HG02610 (cell line): ENCODE data around the gene DNLZ.
"Not testable (repeated sequence)": the region's sequence is repeated elsewhere in the genome, so short reads cannot be mapped to it uniquely, and the experiment has no call there.

Experiments used
- ATAC-seq: cut with Tn5 transposase; IDR thresholded peaks from one replicate; pipeline ENCODE4 v1.9.1; 2021; ENCODE audit warnings: mild to moderate bottlenecking, moderate library complexity; ENCODE audit not compliant: unreplicated experiment

The DNLZ gene

DNA sequence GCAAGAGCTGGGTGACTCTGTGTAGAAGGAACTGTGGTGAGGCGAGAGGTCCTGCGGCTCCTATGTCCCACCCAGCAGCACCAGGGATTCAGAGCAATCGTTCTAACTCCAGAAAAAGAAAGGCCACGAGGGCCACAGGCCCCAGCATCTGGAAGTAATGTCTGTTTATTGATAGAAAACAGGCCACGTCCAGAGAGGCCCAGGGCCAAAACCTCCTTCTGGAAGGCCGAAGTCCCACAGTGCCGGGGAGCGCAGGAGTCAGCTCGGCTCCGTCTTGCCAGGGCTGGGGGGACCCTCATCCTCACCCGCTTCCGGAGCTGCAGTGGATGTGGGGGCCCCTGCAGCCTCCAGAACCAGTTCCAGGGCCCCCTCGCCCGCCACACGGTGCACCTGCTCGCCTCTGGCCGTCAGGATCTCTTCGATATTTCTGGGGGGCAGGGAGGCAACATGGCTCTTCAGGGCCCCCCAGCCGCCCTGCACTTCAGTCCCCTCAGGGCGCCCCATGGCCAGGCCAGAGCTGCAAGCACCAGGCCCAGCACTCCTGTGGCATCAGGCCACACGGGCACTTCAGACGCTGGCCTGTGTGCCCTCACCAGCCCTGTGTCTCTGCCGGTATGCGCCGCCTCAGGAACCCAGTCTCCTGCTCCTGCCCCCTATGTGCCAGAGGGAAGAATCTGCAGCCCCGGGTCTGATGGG is 1.6 kb downstream of the DNLZ start:
- no peak for ATAC-seq

DNA sequence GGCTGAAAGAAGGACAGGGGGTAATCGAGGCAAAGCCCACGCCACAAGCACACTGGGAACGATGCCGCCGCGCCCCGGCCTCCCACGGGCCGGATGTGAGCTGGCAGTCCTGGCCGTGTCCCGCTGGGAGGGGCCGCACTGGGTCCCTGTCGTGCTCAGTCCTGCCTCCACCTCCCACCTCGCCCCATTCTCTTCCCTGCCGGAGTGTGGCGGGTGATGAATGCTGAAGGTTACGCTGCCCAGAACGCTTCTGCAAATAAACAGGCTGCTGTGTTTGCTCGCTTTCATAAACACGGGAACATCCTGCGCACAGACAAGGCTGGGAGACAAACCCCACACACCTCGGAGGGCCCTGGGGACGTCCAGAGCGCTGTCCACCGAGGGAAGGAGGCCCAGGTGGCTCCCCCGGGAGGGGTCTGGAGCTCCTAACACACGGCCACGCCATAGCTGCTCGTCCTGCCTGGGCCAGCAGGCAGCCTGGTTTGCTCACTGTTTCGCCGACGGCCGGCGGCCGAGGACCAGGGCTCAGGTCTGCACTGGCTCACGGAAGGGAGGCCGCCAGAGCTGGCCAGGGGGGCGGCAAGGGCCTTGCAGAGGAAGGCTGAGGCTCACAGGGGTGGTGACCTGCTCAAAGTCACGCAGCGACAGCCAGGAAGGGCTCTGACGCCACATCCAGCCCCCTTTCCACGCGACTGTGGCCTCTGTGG is 2.3 kb downstream of the DNLZ start:
- no peak for ATAC-seq

DNA sequence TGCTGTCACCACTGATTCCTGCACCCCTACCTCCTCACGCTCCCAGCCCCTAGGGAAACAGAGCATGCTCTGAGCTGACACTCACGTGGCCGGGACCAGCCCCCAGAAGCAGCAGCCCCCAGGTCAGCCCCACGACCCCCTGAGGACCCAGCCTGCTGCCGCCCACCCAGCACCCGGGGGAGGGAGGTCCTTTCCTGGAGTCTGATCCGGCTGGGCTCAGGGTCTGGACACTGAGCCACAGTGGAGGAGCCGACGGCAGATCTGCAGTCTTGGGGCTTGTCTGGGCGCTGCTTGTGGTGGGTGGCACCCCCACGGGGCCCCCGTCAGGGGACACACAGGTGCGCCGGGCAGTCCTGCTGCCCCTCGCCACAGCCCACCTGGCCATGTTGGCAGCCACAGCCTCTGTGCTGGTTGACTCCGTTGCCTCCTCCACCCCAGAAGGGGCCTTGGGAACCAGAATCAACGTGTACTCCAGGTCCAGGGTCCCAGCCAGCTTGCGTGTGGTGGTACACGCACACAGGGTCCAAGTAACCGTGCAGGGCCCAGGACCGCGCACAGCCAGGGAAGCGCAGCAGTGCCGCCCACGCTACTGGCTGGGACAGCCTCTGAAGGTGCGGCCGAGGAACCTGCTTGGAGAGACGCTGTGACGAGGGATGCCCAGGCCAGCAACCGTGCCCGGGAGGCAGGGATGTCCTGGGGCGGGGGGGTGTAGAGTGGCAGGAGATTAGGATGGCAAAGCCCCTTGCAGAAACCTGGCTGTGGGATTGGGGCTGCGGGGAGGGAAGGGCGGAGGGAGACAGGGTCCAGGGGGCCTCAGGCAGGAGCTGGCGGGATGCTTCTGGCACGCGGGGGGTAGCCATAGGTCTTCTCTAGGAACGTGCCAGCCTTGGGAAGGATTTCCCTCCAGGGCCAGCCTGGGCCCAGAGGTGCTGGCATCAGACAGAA is 3.5 kb downstream of the DNLZ start:
- ATAC-seq, result no peak

DNA sequence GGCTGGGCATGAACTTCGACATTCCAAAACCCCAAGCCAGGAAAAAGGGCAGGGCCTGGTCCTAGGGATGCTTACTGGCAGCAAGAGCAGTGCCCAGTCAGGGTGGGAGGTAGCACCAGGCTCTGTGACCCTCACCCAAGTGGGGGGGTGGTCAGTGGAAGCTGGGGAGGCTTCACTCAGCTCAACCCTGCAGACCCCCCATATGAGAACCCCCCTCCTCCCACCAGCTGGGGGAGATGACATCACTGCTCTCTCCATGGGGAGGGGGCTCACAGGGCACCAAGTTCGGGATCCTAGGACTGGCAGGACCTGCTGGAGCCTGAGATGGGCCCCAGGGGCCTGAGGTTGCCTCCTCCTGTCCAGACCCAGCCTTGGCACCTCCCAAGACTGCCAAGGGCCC is 4.7 kb downstream of the DNLZ start:
- ATAC-seq, result no peak

DNA sequence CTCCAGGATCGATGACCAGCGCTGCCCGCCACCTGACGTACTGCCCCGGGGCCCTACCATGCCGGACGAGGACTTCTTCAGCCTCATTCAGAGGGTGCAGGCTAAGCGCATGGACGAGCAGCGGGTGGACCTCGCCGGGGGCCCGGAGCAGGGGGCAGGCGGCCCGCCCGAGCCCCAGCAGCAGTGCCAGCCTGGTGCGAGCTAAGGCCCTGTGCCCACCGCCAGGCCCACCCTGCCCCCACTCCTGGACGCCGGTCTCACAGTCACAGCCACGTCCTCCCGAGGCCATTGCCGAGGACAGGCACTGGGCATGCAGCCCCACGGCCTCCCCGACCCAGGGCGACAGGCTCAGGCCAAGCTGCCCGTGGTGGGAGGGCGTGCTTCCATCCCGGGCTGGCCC is 5.5 kb downstream of the DNLZ start:
- no peak for ATAC-seq

DNA sequence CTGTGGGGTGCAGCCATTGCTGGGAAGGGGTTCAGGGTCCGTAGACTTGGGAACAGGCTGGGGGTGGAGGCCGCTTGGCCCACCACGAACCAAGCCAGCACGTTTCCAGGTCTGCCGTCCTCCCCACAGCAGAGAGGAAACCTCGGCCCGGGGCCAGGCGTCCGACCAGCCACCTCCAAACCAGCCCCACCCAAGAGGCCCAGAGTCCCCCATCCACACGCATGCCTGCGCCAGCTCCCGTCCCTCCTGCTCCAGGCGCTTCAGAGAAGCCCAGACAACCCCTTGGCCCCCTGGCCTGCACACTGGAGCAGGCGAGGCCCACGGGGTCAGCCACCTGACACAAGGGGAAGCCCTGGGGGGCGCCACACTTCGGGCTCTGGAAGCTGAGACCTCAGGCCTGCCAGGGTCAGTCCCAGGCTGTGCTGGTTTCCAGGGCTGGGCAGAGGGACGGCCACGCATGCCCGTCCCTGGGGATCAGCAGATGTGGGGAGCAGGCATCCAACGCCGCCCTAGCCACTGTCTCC is 6.3 kb downstream of the DNLZ start:
- ATAC-seq, result no peak

DNA sequence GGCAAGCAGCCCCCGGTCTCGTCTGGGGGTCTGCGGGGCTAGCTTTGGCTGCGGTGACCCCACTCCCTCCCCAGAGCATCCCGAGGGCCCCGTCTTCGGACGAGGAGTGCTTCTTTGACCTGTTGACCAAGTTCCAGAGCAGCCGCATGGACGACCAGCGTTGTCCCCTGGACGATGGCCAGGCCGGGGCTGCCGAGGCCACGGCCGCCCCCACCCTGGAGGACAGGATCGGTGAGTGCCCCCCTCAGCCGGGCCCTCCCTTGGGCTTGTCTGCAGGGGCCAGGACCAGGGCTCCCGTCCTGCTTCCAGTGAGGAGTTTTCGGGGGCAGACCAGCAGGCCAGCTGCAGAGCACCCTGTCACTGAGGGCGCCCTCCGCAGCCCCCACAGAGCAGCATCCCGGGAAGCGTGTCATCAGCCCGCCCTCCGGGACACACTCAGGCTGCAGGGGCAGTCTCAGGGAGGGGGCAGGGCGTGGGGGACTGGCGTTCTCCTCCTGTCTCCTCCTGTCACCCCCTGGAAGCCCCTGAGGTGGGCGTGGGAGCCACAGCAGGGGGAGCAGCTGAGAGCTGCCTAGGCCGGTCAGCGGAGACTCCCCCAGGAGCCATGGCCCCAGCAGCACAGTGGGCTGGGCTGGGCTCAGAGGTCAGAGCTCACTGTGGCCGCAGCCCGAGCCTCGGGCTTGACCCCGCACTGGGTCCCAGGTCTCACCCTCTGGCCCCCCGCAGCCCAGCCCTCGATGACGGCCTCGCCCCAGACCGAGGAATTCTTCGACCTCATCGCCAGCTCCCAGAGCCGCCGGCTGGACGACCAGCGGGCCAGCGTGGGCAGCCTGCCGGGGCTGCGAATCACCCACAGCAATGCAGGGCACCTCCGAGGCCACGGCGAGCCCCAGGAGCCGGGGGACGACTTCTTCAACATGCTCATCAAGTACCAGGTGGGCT is 7.7 kb downstream of the DNLZ start:
- ATAC-seq, result no peak

DNA sequence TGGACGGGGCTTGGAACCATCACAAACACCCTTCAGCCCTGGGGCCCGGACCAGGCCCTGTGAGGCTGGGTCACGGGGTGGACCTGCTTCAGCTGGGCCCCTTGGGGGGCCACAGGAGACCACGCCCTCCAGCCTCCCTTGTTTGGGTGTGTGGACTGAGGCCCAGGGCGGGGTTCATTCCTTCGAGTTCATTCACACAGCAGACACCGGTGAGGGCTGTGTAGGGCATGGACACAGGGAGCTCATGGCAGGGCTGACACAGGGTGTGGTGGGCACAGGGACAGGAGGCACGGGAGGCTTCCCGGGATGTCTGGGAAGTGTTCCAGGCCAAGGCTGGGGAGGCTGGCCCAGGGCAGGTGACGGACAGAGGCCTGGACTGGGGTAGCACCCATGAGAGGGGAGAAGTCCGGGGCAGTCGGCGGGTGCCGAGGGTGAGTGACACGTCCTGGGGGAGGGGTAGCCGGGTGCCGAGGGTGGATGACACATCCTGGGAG is 8.9 kb downstream of the DNLZ start:
- no peak for ATAC-seq

DNA sequence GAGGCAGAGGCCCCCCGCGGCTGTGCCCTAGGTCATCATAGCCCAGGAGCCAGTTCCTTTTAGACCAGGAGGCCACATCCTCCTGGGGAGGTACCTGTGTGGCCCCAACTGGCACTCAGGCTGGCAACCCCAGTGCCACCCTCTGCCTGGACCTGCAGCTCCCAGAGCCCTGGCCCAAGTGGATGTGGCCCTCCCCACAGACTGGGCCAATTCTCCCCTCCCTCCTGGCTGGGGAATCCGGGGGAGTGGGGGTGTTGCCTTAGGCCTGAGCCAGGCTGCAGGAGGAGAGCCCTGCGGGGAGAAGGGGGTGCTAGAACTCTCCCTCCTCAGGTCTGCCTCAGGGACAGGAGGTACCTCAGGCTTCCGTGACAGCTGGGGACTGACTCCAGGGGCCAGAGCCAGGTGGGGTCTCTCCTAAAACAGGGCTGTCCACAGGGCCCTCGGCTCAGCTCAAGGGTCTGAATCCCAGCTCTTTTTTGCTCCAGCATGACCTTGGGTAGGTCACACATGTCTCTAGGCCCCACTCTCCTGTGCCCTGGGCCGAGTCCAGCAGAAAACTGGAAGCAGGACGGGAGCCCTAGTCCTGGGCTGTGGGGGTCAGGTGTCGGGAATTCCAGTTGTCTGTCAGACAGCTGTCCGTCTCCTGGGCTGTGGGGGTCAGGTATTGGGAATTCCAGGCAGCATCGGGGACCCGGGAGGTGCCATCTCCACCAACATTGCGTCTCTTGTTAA is 9.6 kb downstream of the DNLZ start:
- ATAC-seq, result no peak

DNA sequence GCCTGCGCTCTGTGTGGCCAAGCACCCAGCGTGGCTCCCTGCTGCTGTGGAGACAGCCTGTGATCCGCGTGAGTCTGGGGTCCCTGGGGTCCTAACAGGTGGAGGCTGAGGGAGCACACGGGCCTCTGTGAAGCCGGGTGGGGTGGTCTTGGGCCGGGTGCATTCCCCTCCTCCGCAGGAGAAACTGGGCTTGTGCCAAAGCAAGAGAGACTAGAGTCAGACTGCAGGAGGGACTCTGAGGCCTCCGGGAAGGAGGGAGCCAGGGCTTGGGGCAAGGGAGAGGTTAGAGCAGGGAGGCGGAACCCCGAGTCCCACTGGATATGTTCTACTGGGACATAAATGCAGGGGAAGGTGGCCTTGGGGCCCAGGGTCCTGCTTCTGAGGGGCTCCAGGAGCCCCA is 10.5 kb downstream of the DNLZ start:
- no peak for ATAC-seq

DNA sequence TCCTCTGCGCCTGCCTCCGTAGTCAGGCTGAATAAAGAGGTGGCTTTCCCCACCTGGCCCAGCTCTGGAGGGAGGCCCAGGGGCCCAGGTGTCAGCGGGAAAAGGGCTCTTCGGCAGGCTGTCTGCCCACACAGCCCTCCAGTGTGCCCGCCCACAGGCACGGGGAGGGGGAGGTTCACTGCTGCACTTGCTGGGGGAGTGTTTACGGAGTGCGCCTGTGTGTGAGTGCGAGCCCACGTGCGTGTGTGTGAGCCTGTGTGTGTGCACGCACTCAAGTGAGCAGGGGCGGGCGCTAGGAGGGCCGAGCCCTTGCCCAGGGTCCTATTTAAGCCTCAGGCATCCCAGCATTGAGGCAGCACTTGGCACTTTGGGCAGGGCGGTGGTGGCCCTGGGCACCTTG is 10.9 kb downstream of the DNLZ start:
- ATAC-seq, result no peak

DNA sequence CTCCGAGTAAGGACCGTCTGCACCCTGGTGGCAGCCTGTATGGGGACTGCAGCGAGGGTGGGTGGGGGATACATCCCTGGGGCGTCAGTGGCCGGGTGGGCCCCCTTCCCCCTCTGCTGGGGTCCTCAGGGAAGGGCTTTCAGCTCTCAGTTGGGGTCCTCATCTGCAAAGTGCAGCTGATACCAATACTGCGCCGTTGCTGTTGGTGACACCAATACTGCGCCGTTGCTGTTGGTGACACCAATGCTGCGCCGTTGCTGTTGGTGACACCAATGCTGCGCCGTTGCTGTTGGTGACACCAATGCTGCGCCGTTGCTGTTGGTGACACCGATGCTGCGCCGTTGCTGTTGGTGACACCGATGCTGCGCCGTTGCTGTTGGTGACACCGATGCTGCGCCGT is 11.7 kb downstream of the DNLZ start:
- ATAC-seq, result not testable (repeated sequence)

DNA sequence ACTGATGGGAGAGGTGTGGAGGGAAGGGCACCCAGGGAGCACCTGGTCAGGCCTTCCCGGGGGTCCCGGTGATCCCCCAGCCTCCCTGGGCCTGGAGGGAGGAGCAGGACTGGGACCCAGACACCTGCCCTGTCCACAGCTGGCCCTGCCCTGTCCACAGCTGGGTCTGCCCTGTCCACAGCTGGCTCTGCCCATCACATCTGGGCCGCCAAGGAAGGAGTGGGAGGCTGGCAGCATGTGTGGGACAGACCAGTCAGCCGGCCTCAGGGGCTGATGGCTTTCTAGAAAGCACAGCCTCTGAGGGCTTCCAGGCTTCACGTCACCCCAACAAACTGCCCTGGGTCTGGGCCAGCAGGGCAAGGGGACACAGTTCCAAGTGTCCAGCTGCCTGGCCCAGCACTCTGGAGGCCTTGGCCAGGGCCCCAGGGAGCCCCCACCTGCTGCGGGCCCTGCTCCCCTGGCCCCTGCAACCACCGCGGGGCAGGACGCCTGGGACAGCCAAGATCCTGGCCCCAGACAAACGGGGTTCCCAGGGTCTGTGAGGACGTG is 12.2 kb downstream of the DNLZ start:
- ATAC-seq, result no peak

DNA sequence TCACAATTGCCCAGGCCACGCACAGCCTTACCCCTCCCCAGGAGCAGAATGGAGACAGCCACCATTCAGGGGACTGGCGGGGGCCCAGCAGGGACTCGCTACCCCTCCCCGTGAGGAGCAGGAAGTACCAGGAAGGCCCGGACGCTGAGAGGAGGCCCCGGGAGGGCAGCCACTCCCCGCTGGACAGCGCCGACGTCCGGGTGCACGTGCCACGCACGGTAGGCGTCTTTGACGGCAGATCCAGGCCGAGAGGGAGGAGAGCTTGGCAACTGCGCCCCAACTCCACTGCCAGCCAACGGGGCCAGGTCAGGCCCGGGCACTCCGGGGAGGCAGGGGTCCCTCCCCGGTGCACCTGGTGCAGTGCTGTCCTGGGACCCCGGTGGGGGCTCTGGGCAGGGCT is 14.0 kb downstream of the DNLZ start:
- no peak for ATAC-seq

DNA sequence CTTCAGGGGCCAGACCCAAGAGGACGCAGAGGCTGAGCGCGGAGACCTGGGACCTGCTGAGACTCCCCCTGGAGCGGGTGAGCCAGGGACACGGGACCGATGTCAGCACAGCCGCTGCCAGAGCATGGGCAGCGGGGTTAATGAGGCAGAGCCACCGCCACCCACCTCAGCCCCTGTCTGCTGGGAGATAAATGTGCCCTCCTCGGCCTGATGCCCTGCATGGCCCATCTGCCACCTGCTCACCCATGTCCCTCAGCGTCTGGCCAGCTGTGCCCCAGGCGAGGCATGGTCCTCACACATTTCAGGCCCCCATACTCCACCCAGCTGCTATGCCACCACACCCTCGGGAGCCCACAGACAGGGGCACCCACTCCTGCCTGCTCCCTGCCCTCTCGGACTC is 14.9 kb downstream of the DNLZ start:
- ATAC-seq, result no peak

DNA sequence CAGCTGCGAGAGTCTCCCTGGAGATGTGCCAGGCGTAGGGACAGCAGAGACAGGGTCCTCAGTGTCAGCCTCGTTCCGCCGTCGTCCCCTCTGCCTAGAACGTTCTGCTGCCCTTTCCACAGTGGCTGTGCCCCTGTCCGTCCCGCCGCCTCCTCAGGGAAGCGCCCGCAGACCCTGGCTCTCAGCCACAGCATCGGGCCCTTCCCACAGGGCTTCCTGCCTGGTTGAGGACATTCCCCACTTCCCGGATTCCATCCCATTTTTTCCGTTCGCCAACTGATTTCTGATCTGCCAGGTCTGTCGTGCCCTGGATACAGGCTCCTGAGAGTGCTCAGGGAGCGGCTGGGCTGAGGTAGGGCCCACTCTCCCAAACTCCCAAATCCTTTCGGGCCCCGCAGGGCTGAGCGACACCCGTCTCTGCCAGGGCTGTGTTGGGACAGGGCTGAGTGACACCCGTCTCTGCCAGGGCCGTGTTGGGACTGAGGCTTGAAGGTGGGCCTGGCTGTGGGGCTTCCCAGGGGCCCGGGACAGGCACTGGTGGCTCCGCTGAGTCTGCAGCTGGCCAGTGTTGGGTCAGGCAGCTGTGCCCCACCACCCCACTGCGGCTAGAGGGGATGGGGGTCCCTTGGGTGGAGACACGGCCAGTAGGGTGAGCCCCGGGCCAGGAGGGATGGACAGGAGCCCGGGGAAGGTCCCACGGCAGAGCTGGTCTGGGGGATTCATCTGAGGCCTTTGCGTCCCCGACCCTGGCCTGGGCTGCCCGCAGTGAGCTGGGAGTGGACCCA is 15.9 kb downstream of the DNLZ start:
- no peak for ATAC-seq

DNA sequence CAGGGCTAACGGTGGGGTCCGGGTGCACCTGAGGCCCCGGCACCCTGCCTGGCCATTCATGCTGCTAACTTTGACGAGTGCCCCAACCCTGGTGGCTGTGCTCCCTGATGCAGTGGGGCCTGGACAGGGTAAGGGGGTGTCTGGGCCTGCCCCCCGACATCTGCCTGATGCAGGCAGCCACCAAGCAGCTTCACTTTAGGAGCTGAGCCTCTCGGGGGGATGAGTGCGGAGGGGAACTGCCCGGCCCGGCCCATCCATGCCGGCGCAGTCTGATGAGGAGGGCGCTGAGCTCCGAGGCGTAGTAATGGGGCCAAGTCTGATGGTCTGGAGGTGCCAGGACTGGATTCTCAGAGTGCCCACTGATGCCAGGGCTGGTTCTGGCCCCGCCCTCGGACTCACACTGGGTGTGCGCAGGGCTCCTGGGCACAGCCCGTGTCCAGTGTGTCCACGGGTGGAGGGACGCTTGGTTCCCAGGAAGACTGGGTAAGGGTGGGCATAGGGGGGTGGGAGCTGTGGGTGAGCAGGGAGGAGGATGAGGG is 16.5 kb downstream of the DNLZ start:
- ATAC-seq, result no peak

DNA sequence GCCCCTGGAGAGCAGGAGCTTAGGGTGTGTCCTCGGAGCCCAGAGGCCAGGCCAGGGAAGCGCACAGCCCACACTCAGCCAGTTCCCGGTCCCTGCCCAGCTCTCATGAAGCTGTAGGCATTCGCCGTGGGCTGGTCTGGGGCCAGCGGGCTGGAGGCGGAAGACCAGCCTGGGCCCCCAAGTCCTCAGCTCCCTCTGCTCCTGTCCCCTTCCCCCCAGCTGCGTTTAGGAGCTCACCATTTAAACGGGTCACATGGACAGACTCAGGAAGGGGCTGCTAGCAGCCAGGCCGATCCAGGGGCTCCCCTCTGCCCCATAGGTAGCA is 17.4 kb downstream of the DNLZ start:
- ATAC-seq, result no peak
